PC-9 (cell line): ENCODE measurements around the gene PON1. TPM values are rescaled to one million over a fixed set of nuclear protein-coding genes. Genes with fewer than 3 reads are reported as not detected.

Source experiments
- BruUV-seq: library from RNA; stranded (reverse); fragments of 400-500 nt; replicated peaks from 2 replicates; lab custom pipeline; 2021; lab: Mats Ljungman, UMichigan
- CTCF ChIA-PET: fragments of 300-600 bp; sonication (Branson Sonifier 250); formaldehyde crosslinking; loops from one replicate; lab custom pipeline; 2022; ENCODE audit warnings: antibody characterized with exemption; lab: Charles Lee
- POLR2A ChIA-PET: fragments of 300-600 bp; sonication (Branson Sonifier 250); formaldehyde crosslinking; loops from one replicate; lab custom pipeline; 2022; ENCODE audit warnings: antibody characterized with exemption; ENCODE audit not compliant: unreplicated experiment; lab: Charles Lee
- DNase-seq, 2 experiments: peaks; one replicate each; pipeline versions ENCODE4 v3.0.0 to v3.0.0-alpha.2; 2015 to 2022; ENCODE audit warnings: mixed read lengths in 1 of 2
- H2AFZ ChIP-seq: fragments of 200-600 bp; sonication (generic); 2 replicates; pipeline ENCODE4 v1.8.1; 2017; ENCODE audit warnings: antibody characterized with exemption
- H3F3A ChIP-seq: fragments of 200-600 bp; sonication (generic); 2 replicates; pipeline ENCODE4 v1.8.1; 2017; ENCODE audit warnings: antibody characterized with exemption, mild to moderate bottlenecking, low read depth; ENCODE audit not compliant: insufficient read depth
- H3K27ac ChIP-seq: fragments of 200-600 bp; sonication (generic); 2 replicates; pipeline ENCODE4 v1.6.1; 2016; ENCODE audit warnings: mixed run types
- H3K27me3 ChIP-seq: fragments of 200-600 bp; sonication (generic); 2 replicates; pipeline ENCODE4 v1.6.1; 2016; ENCODE audit warnings: low read depth, mixed run types; ENCODE audit not compliant: insufficient read depth
- H3K36me3 ChIP-seq: fragments of 200-600 bp; sonication (generic); 2 replicates; pipeline ENCODE4 v1.6.1; 2016; ENCODE audit warnings: low read depth, mixed run types
- H3K4me1 ChIP-seq: fragments of 200-600 bp; sonication (generic); replicated peaks from 2 replicates; pipeline ENCODE4 v1.6.1; 2016; ENCODE audit warnings: mixed run types; ENCODE audit not compliant: insufficient read depth
- H3K4me2 ChIP-seq: fragments of 200-600 bp; sonication (generic); 2 replicates; pipeline ENCODE4 v1.6.1; 2017; ENCODE audit warnings: mixed run types
- H3K4me3 ChIP-seq: fragments of 200-600 bp; sonication (generic); 2 replicates; pipeline ENCODE4 v1.6.1; 2016; ENCODE audit warnings: mixed run types
- H3K79me2 ChIP-seq: fragments of 200-600 bp; sonication (generic); 2 replicates; pipeline ENCODE4 v1.6.1; 2017; ENCODE audit warnings: low read depth, mixed run types
- H3K9me2 ChIP-seq: fragments of 200-600 bp; sonication (generic); 2 replicates; pipeline ENCODE4 v1.8.1; 2017; ENCODE audit warnings: mild to moderate bottlenecking; ENCODE audit not compliant: insufficient read depth
- H3K9me3 ChIP-seq: fragments of 200-600 bp; sonication (generic); 2 replicates; pipeline ENCODE4 v1.8.1; 2016; ENCODE audit warnings: low read depth; ENCODE audit not compliant: insufficient read depth
- H4K20me1 ChIP-seq: fragments of 200-600 bp; sonication (generic); 2 replicates; pipeline ENCODE4 v1.8.1; 2017; ENCODE audit not compliant: insufficient read depth
- EZH2 ChIP-seq: fragments of 200-600 bp; sonication (generic); IDR thresholded peaks from 2 replicates; pipeline ENCODE4 v1.8.0; 2017; ENCODE audit warnings: antibody characterized with exemption, low read depth
- intact Hi-C: fragments of 100-400 bp; cut with micrococcal nuclease; formaldehyde crosslinking; loops from one replicate; pipeline ENCODE4 v1.10.0; 2022; ENCODE audit not compliant: unreplicated experiment
- total RNA-seq: library from RNA; stranded (reverse); gene quantifications from 2 replicates; pipeline ENCODE4 v1.2.3, GENCODE V29; 2021
- TF ChIP-seq, protein P1 (sequence below): fragments of 200-600 bp; sonication (generic); conservative IDR thresholded peaks from 2 replicates; pipeline ENCODE4 v1.6.1; 2017; ENCODE audit warnings: mixed run types, antibody characterized with exemption, mild to moderate bottlenecking, moderate library complexity

PON1 gene
- total RNA-seq, 1 experiment from 2014 or later = not detected

DNA sequence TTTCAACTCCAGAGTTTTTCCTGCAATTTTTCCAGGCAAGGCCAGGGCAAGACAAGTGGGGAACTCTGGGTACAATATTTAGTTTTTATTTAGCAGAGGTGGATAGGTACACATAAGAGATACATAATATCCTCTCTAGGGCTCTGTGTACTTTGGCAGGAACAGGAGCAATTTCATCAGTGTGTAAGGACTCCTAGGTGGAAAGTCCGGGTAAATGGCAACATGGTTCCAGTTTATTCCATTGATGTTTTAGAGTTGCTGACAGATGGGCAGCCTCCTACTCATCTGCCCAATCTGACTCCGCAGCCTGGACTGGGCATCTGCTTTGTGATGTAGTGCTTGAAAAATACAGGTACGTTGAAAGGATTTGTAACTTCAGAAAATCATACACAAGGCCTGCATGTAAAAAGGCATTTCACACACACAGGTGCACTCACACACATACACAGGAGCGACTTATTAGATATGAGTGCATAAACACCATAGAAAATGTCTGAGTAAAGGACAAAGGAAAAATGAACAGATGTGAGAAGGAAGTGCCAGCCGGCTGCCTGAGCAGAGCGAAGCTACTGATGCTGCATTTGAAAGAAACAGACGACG lies 5.7 kb downstream of the PON1 start:
- ChIA-PET CTCF (interaction anchor here (0.6 kb wide), 1 partner anchor 226 kb away, joined by 10 read pairs; no protein-coding TSS in a partner anchor), POLR2A (no interaction called here)
- Histone ChIP-seq H3K4me1 (no peaks in the 10 kb centered on the region), H3K36me3 (no peaks in the 10 kb centered on the region), H3K4me3 (no peak overlapping the region), H3K4me2 (no peak overlapping the region), H3K27ac (no peak overlapping the region), H3K27me3 (no peaks in the 10 kb centered on the region), H3K9me3 (no peaks in the 10 kb centered on the region), H3K9me2 (no peaks in the 10 kb centered on the region), H3K79me2 (no peaks in the 10 kb centered on the region), H3F3A (no peaks in the 10 kb centered on the region), H4K20me1 (no peaks in the 10 kb centered on the region), H2AFZ (no peak overlapping the region)
- no TSS peak for BruUV-seq
- no peak for DNase-seq
- no peak for TF ChIP-seq EZH2
- TF ChIP-seq, protein P1, sequence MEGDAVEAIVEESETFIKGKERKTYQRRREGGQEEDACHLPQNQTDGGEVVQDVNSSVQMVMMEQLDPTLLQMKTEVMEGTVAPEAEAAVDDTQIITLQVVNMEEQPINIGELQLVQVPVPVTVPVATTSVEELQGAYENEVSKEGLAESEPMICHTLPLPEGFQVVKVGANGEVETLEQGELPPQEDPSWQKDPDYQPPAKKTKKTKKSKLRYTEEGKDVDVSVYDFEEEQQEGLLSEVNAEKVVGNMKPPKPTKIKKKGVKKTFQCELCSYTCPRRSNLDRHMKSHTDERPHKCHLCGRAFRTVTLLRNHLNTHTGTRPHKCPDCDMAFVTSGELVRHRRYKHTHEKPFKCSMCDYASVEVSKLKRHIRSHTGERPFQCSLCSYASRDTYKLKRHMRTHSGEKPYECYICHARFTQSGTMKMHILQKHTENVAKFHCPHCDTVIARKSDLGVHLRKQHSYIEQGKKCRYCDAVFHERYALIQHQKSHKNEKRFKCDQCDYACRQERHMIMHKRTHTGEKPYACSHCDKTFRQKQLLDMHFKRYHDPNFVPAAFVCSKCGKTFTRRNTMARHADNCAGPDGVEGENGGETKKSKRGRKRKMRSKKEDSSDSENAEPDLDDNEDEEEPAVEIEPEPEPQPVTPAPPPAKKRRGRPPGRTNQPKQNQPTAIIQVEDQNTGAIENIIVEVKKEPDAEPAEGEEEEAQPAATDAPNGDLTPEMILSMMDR = no peak
- intact Hi-C loops = no loop called here

DNA sequence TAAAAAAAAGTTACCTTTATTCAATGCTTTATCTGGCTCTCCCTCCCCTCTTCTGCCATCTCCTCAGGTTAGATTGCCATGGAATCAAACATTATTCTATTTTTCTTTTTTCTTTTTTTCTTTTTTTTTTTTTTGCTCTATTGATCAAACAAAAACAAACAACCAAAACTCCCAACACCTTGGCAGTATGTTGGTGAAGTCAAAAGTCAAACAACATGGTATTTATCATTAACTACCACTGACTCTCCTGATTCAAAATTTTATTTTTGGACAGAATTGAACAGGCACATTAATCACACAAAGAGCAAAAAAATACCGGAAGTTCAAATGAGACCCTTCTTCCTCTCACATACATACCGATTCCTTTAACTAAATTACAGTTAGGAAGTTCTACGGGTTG lies 6.4 kb downstream of the PON1 start:
- TF ChIP-seq, protein P1 = no peak
- no peak for TF ChIP-seq EZH2
- Histone ChIP-seq H3K4me2 (no peak overlapping the region), H3K4me3 (no peak overlapping the region), H2AFZ (no peak overlapping the region), H3K9me3 (no peaks in the 10 kb centered on the region), H3K9me2 (no peaks in the 10 kb centered on the region), H3K27ac (no peak overlapping the region), H3K36me3 (no peaks in the 10 kb centered on the region), H3K4me1 (no peaks in the 10 kb centered on the region), H4K20me1 (no peaks in the 10 kb centered on the region), H3K79me2 (no peaks in the 10 kb centered on the region), H3K27me3 (no peaks in the 10 kb centered on the region), H3F3A (no peaks in the 10 kb centered on the region)
- no TSS peak for BruUV-seq
- intact Hi-C loops = no loop called here
- CTCF ChIA-PET = no interaction called here
- no peak for DNase-seq
- POLR2A ChIA-PET = no interaction called here

DNA sequence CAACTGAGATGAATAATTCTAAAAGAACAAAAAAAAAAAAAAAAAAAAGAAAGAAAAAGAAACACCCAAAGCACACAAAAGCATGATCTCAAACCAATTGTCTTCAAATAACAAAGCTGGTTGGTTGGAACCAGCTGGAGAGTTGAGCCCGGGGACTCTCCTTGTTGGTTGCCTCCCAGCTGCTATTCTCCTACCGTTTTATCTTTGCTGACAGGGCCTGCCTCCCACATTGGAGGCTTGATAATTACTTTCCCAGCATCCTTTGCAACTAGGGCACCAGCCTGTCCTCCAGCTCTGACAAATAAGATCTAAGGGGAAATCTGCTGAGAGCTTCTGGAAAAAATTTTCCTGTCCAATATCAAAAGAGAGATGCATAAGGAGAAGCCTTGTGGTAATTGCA lies 6.8 kb downstream of the PON1 start:
- no peaks in the 10 kb centered on the region for H3K36me3 ChIP-seq
- DNase-seq = no peak
- H3K9me2 ChIP-seq = no peaks in the 10 kb centered on the region
- no peak overlapping the region for H3K4me3 ChIP-seq
- H3K27me3 ChIP-seq = no peaks in the 10 kb centered on the region
- ChIA-PET CTCF (no interaction called here), POLR2A (no interaction called here)
- BruUV-seq = no TSS peak
- no peak overlapping the region for H2AFZ ChIP-seq
- intact Hi-C loops = no loop called here
- H3K27ac ChIP-seq = no peak overlapping the region
- H3K4me2 ChIP-seq = no peak overlapping the region
- H3K9me3 ChIP-seq = no peaks in the 10 kb centered on the region
- H3K79me2 ChIP-seq = no peaks in the 10 kb centered on the region
- no peaks in the 10 kb centered on the region for H4K20me1 ChIP-seq
- H3K4me1 ChIP-seq = no peaks in the 10 kb centered on the region
- no peaks in the 10 kb centered on the region for H3F3A ChIP-seq
- no peak for TF ChIP-seq EZH2
- TF ChIP-seq, protein P1 = no peak
